ENCODE measurements around the gene CALR. TPM values are rescaled to one million over a fixed set of nuclear protein-coding genes. Genes with fewer than 3 reads are reported as not detected.

CALR gene
- 1,083 and 1,086 TPM in 2 replicates for total RNA-seq

DNA sequence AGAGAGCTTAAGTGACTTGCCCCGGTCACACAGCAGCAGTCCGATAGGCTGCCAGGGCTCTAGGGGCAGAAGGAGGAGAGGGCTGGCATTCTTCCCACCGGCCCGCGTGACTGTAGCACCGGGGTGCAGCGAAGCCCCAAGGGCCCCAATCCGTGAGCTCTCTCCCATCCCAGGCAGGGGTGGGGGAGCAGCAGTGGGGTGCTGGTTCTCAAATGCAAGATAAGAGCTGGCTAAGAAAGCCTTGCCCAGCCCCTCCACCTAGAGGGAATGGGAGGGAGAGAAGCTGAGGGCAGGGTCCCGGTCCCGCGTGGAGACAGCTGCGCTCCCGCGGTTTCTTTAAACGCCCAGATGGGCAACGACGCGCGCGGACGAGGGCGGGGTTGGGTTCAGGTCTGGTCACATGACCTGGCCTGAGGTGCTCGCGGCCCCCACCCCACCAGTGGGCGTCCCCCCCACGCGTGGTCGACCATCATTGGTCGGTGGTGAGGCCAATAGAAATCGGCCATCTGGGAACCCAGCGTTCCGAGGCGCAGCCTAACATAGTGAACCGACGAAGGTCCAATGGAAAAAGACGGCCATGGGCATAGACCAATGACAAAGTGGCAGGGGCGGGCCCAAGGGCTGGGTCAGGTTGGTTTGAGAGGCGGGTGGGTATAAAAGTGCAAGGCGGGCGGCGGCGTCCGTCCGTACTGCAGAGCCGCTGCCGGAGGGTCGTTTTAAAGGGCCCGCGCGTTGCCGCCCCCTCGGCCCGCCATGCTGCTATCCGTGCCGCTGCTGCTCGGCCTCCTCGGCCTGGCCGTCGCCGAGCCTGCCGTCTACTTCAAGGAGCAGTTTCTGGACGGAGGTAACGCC is at the start of gene CALR:
Gene CALR, plus strand, starts transcription at position 683 of the 852 bp plus-strand sequence. Its CDS starts 71 bp downstream, at position 754.

DNA sequence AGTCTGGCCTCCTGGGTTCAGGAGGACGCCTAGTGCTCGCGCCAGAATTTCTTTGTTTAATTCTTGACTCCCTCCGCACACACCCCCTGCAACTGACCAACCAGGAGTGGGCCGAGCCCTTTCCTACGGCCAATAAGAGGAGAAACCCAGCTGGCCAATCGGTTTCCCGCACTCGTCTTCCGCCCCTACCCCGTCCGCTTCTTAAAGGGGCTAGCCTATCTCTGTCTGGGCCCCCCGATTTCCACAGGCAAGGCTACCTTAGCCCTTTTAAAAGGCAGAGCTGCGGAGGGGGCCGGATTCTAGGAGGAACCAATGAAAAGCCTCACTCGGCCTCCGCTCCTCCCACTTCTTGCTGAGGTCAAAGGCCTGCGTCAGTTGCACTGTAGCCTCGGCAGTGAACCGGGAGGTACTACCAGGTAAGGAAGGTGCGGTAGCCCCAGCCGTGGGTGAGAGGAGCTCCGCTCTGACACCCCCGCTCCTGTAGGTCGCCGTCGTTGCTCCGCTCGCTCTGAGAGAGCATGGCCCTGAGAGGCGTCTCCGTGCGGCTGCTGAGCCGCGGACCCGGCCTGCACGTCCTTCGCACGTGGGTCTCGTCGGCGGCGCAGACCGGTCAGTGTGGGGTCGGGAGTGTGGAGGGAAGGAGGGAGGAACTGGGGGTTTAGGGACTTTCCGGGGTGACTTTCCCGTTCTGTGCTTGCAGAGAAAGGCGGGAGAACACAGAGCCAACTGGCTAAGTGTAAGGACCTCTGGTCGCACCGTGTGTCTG is 47.4 kb upstream of the CALR start, which contains the start of gene GCDH:
Gene GCDH, plus strand, starts transcription at position 374 of the 766 bp plus-strand sequence. Its CDS starts 145 bp downstream, at position 519.

GRCh38 chr19:12933287-12934072 is 4.9 kb upstream of the CALR start, which contains the start of gene FARSA:
FARSA (minus strand) TSS chr19:12933711; CDS start chr19:12933696, 15 bp downstream.

DNA sequence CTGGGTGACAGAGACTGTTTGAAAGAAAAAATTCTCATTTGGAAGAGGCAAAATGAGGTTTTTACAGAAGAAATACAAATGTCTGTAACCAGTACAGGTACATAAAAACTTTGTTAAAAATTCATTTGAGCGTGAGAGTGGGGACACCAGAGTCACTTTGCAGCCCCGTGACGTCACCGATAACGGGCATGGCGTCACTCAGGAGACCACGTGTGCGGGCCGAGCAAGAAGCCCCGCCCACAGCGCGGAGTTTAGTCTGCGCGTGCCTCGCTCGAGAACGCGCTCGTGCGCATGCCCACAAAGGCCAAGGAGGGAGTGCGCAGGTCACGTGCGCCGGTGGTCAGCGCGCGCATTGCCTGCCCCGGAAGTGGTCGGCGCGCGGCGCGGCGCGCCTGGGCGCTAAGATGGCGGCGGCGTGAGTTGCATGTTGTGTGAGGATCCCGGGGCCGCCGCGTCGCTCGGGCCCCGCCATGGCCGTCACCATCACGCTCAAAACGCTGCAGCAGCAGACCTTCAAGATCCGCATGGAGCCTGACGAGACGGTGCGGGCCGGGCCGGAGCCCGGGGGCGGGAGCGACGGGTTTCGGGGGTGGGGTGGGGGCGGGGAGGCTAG is 7.2 kb downstream of the CALR start, which contains the start of gene RAD23A:
Gene RAD23A, plus strand, starts transcription at position 384 of the 613 bp plus-strand sequence. Its CDS starts 87 bp downstream, at position 471.

GRCh38 chr19:12956446-12957388 is 18.3 kb downstream of the CALR start, which contains the start of gene GADD45GIP1:
GADD45GIP1 (minus strand) TSS chr19:12957223; CDS start chr19:12957212, 11 bp downstream.

DNA sequence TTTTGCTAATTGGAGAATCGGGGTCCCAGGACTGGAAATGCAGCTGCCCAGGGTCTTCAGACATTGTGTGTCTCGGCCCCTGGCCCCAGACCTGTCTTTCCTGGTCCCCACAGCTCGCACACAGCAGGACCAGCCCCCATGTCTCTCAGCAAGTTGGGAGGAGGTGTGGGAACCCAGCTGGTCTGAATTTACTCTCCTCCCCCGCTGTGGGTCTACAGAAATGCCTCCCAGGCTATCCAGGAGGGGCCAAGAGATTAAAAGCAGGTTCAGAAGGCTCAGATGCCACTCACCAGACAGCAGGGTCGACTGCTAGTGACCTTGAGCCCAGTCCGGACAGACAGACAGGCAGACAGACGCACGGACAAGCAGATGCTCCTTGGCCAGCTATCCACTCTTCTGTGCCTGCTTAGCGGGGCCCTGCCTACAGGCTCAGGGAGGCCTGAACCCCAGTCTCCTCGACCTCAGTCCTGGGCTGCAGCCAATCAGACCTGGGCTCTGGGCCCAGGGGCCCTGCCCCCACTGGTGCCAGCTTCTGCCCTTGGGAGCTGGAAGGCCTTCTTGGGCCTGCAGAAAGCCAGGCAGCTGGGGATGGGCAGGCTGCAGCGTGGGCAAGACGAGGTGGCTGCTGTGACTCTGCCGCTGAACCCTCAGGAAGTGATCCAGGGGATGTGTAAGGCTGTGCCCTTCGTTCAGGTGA is 31.0 kb downstream of the CALR start, which contains the start of gene DAND5:
Gene DAND5, plus strand, starts transcription at position 285 of the 697 bp plus-strand sequence. Its CDS starts 85 bp downstream, at position 370.

Other genes with a start within 250 kb of the CALR start
- gene FBXW9, start 242.0 kb upstream of the CALR start, total RNA-seq = 15.1 and 16.1 TPM in 2 replicates
- 19.3 and 22.4 TPM in 2 replicates for gene TNPO2, start 214.7 kb upstream of the CALR start, total RNA-seq
- 361 and 399 TPM in 2 replicates for gene TRIR, start 203.9 kb upstream of the CALR start, total RNA-seq
- 122 and 149 TPM in 2 replicates for gene GET3, start 201.1 kb upstream of the CALR start, total RNA-seq
- not detected in 2 replicates for gene BEST2, start 186.8 kb upstream of the CALR start, total RNA-seq
- gene HOOK2, start 163.1 kb upstream of the CALR start, total RNA-seq = 7.0 and 10.9 TPM in 2 replicates
- 96.3 and 105 TPM in 2 replicates for gene JUNB, start 147.1 kb upstream of the CALR start, total RNA-seq
- gene PRDX2, start 136.8 kb upstream of the CALR start, total RNA-seq = 409 and 461 TPM in 2 replicates
- not detected in 2 replicates for gene THSD8, start 136.5 kb upstream of the CALR start, total RNA-seq
- gene RNASEH2A, start 132.0 kb upstream of the CALR start, total RNA-seq = 57.0 and 62.4 TPM in 2 replicates
- gene RTBDN, start 104.0 kb upstream of the CALR start, total RNA-seq = not detected in 2 replicates
- 0.17 and 0.89 TPM in 2 replicates for gene MAST1, start 100.1 kb upstream of the CALR start, total RNA-seq
- gene DNASE2, start 57.2 kb upstream of the CALR start, total RNA-seq = 21.3 and 28.6 TPM in 2 replicates
- 0.17 TPM in 1 of 2 replicates, not detected in the other for gene KLF1, start 51.4 kb upstream of the CALR start, total RNA-seq
- 49.1 and 51.1 TPM in 2 replicates for gene GCDH, start 47.4 kb upstream of the CALR start, total RNA-seq
- 0.74 and 0.84 TPM in 2 replicates for gene SYCE2, start 19.3 kb upstream of the CALR start, total RNA-seq
- 72.5 and 72.7 TPM in 2 replicates for gene FARSA, start 4.9 kb upstream of the CALR start, total RNA-seq
- gene RAD23A, start 7.3 kb downstream of the CALR start, total RNA-seq = 138 and 145 TPM in 2 replicates
- 63.0 and 81.9 TPM in 2 replicates for gene GADD45GIP1, start 18.6 kb downstream of the CALR start, total RNA-seq
- gene DAND5, start 31.0 kb downstream of the CALR start, total RNA-seq = not detected in 2 replicates
- gene NFIX, start 56.9 kb downstream of the CALR start, total RNA-seq = 41.0 and 42.9 TPM in 2 replicates
- gene LYL1, start 164.2 kb downstream of the CALR start, total RNA-seq = 3.2 and 3.3 TPM in 2 replicates
- 33.6 and 37.0 TPM in 2 replicates for gene TRMT1, start 178.1 kb downstream of the CALR start, total RNA-seq
- 73.7 and 79.7 TPM in 2 replicates for gene NACC1, start 179.7 kb downstream of the CALR start, total RNA-seq
- 81.5 and 91.0 TPM in 2 replicates for gene STX10, start 211.8 kb downstream of the CALR start, total RNA-seq
- gene IER2, start 211.8 kb downstream of the CALR start, total RNA-seq = 62.9 and 67.9 TPM in 2 replicates